ENCODE measurements around the gene BMP2. TPM values are rescaled to one million over a fixed set of nuclear protein-coding genes. Genes with fewer than 3 reads are reported as not detected.
A peak's percentile ranks its signal among the peaks of the same experiment; 100 is the strongest.

The BMP2 gene
- total RNA-seq, 1 experiment from 2014 or later, result 24.3 TPM

GRCh38 chr20:6756693-6757595 is 10.5 kb upstream of the BMP2 start:
- Mint-ChIP-seq H3K4me1 (ENCODE audit: low read depth, unreplicated experiment) (no peaks in the 10 kb centered on the region), H3K27ac (ENCODE audit: unreplicated experiment) (no peak overlapping the region), H3K9me3 (ENCODE audit: unreplicated experiment) (peaks cover 22% of the 10 kb centered on the region), H3K36me3 (ENCODE audit: insufficient read depth, unreplicated experiment) (no peaks in the 10 kb centered on the region), H3K27me3 (ENCODE audit: insufficient read depth, unreplicated experiment) (no peaks in the 10 kb centered on the region), H3K4me3 (ENCODE audit: unreplicated experiment) (no peak overlapping the region)
- no peak for DNase-seq
- TF ChIP-seq CTCF (IDR thresholded peaks at IDR 0.05; ENCODE audit: insufficient read depth in 1 of 2, low read depth in 1 of 2, low read length in 1 of 2, severe bottlenecking in 1 of 2, unreplicated experiment in 1 of 2), result no peak
- no peaks in the 10 kb centered on the region for H3K27me3 ChIP-seq (replicated peaks; ENCODE audit: control insufficient read depth, insufficient read depth, low read length)
- POLR2A ChIA-PET, result no interaction called here
- intact Hi-C loops (cut with micrococcal nuclease; ENCODE audit: unreplicated experiment), result no loop called here
- no peaks in the 10 kb centered on the region for H3K36me3 ChIP-seq (ENCODE audit: control insufficient read depth, insufficient read depth, low read length)
- H3K4me3 ChIP-seq (ENCODE audit: low read depth, low read length), result no peak overlapping the region
- H3K4me1 ChIP-seq, result no peaks in the 10 kb centered on the region
- CTCF ChIA-PET, result interaction anchor here (1.6 kb wide), 1 partner anchor 174 kb away, joined by 3 read pairs; no protein-coding TSS in a partner anchor
- peaks cover 6% of the 10 kb centered on the region for H3K9me3 ChIP-seq
- BruUV-seq (replicated peaks), result no TSS peak

- no peaks in the 10 kb centered on the region for H3K9me3 ChIP-seq
- no peak for TF ChIP-seq CTCF (IDR thresholded peaks at IDR 0.05; ENCODE audit: insufficient read depth in 1 of 2, low read depth in 1 of 2, low read length in 1 of 2, severe bottlenecking in 1 of 2, unreplicated experiment in 1 of 2)
- H3K4me3 ChIP-seq (ENCODE audit: low read depth, low read length), result no peak overlapping the region
- DNase-seq, result no peak
- no peaks in the 10 kb centered on the region for H3K36me3 ChIP-seq (ENCODE audit: control insufficient read depth, insufficient read depth, low read length)
- Mint-ChIP-seq H3K9me3 (ENCODE audit: unreplicated experiment) (peaks cover 11% of the 10 kb centered on the region), H3K36me3 (ENCODE audit: insufficient read depth, unreplicated experiment) (peaks cover 13% of the 10 kb centered on the region), H3K27me3 (ENCODE audit: insufficient read depth, unreplicated experiment) (no peaks in the 10 kb centered on the region), H3K4me3 (ENCODE audit: unreplicated experiment) (no peak overlapping the region), H3K27ac (ENCODE audit: unreplicated experiment) (no peak overlapping the region), H3K4me1 (ENCODE audit: low read depth, unreplicated experiment) (peaks cover 19% of the 10 kb centered on the region)
- ChIA-PET POLR2A (no interaction called here), CTCF (interaction anchor here (0.6 to 1.5 kb wide), 2 partner anchors 21 to 181 kb away, joined by 3 read pairs; no protein-coding TSS in a partner anchor)
- H3K27me3 ChIP-seq (replicated peaks; ENCODE audit: control insufficient read depth, insufficient read depth, low read length), result no peaks in the 10 kb centered on the region
- BruUV-seq (replicated peaks), result no TSS peak
- intact Hi-C loops (cut with micrococcal nuclease; ENCODE audit: unreplicated experiment), result loop anchor here (1.0 to 10.0 kb wide), 5 partner anchors 54 to 520 kb away; no protein-coding TSS in a partner anchor
- H3K4me1 ChIP-seq, result peaks cover 15% of the 10 kb centered on the region
These were observed 2.9 kb upstream of the BMP2 start for GRCh38 chr20:6764619-6765018.

- Mint-ChIP-seq H3K27ac (ENCODE audit: unreplicated experiment) (peak overlapping the region; percentile 31), H3K27me3 (ENCODE audit: insufficient read depth, unreplicated experiment) (no peaks in the 10 kb centered on the region), H3K4me3 (ENCODE audit: unreplicated experiment) (no peak overlapping the region), H3K9me3 (ENCODE audit: unreplicated experiment) (peaks cover 10% of the 10 kb centered on the region), H3K4me1 (ENCODE audit: low read depth, unreplicated experiment) (peaks cover 22% of the 10 kb centered on the region), H3K36me3 (ENCODE audit: insufficient read depth, unreplicated experiment) (peaks cover 22% of the 10 kb centered on the region)
- intact Hi-C loops (cut with micrococcal nuclease; ENCODE audit: unreplicated experiment), result loop anchor here (1.0 to 10.0 kb wide), 5 partner anchors 53 to 519 kb away; no protein-coding TSS in a partner anchor
- ChIA-PET CTCF (interaction anchor here (0.6 to 1.5 kb wide), 2 partner anchors 21 to 182 kb away, joined by 3 read pairs; no protein-coding TSS in a partner anchor), POLR2A (no interaction called here)
- TF ChIP-seq CTCF (IDR thresholded peaks at IDR 0.05; ENCODE audit: insufficient read depth in 1 of 2, low read depth in 1 of 2, low read length in 1 of 2, severe bottlenecking in 1 of 2, unreplicated experiment in 1 of 2), result peak; percentile 54 to 69
- no peaks in the 10 kb centered on the region for H3K9me3 ChIP-seq
- H3K4me3 ChIP-seq (ENCODE audit: low read depth, low read length), result no peak overlapping the region
- H3K4me1 ChIP-seq, result peaks cover 17% of the 10 kb centered on the region
- H3K36me3 ChIP-seq (ENCODE audit: control insufficient read depth, insufficient read depth, low read length), result no peaks in the 10 kb centered on the region
- no peaks in the 10 kb centered on the region for H3K27me3 ChIP-seq (replicated peaks; ENCODE audit: control insufficient read depth, insufficient read depth, low read length)
- DNase-seq, result peak in 1 of 2 experiments; percentile 60
- BruUV-seq (replicated peaks), result no TSS peak
These were observed 1.9 kb upstream of the BMP2 start for GRCh38 chr20:6765469-6766058.

Measured in Caco-2 (cell line).